GM18868 (cell line): ENCODE data around the gene CNPY2.

Experiments
- ATAC-seq: cut with Tn5 transposase; IDR thresholded peaks from one replicate; pipeline ENCODE4 v1.9.1; 2021; ENCODE audit warnings: mild to moderate bottlenecking, moderate library complexity; ENCODE audit not compliant: unreplicated experiment

CNPY2 gene

GRCh38 chr12:56260921-56261320, 54.9 kb downstream of the CNPY2 start:
- ATAC-seq = no peak

DNA sequence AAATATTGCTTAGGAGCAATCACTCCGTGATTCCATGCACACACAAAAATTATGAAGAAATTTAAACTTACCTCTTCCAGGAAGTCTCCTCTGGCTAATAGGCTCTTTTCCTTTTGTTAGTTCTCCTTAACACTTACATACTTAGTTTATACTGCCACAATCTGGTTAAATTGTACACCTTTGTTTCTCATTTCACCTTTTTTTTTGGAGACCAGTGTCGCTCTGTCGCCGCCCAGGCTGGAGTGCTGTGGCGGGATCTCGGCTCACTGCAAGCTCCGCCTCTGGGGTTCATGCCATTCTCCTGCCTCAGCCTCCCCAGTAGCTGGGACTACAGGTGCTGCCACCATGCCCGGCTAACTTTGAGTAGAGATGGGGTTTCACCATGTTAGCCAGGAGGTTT, 55.4 kb downstream of the CNPY2 start:
- ATAC-seq = no peak
